Inflammatory macrophage treated with lipopolysaccharide for 1 hour (primary cell): ENCODE measurements around the gene IRX3.
A peak's percentile ranks its signal among the peaks of the same experiment; 100 is the strongest.
"Not testable (repeated sequence)": the region's sequence is repeated elsewhere in the genome, so short reads cannot be mapped to it uniquely, and the experiment has no call there.

Experiments used
- DNase-seq, 2 donors: peaks; one replicate each; pipeline ENCODE4 v3.0.0-alpha.2; 2020 to 2022

The IRX3 gene

GRCh38 chr16:54273566-54273965, 13.0 kb downstream of the IRX3 start:
- DNase-seq: no peak

GRCh38 chr16:54270711-54271110, 15.9 kb downstream of the IRX3 start:
- DNase-seq: no peak

DNA sequence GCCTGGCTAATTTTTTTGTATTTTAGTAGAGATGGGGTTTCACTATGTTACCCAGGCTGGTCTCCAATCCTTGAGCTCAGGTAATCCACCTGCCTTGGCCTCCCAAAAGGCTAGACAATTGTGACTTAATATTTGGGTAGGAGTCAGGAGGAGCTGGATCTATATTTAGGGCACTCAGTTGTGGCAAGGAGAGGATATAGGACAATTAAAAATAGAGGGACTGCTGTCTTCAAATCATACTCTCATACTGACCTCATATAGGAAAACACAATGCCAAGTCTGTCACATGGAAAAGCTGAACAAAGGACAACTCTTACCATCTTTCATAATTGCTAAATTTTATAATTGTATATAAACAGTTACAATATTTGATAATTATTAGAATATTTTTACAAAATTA, 17.1 kb downstream of the IRX3 start:
- DNase-seq: no peak

GRCh38 chr16:54268766-54269165, 17.8 kb downstream of the IRX3 start:
- DNase-seq: no peak

GRCh38 chr16:54268340-54268739, 18.2 kb downstream of the IRX3 start:
- DNase-seq: no peak

DNA sequence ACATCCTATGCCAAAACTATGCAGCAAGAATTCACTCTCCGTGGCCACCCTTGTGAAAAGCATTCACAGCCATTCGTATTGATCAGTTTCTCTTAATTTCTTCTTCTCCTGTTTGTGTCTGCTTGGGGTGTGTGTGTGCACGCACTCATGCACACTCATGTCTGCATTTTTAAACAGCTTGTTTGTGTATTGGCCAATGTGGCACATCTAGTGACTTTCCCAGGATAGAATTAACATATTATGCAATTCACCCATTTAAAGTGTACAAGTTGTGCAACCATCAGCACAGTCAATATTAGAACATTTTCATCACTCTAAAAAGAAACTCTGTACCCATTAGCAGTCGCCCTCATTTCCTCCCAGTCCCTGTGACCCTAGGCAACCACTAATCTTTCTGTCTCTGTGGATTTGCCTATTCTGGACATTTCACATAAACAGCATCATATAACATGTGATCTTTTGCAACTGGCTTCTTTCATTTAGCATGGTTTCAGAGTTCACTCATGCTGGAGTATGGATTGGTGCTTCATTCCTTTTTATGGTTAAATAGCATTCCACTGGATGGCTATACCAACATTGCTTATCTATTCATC, 20.1 kb downstream of the IRX3 start:
- DNase-seq: peak; percentile 36 to 47

GRCh38 chr16:54265575-54266107, 20.9 kb downstream of the IRX3 start:
- no peak for DNase-seq

GRCh38 chr16:54253118-54253517, 33.5 kb downstream of the IRX3 start:
- no peak for DNase-seq

GRCh38 chr16:54248863-54249710, 37.5 kb downstream of the IRX3 start:
- no peak for DNase-seq

DNA sequence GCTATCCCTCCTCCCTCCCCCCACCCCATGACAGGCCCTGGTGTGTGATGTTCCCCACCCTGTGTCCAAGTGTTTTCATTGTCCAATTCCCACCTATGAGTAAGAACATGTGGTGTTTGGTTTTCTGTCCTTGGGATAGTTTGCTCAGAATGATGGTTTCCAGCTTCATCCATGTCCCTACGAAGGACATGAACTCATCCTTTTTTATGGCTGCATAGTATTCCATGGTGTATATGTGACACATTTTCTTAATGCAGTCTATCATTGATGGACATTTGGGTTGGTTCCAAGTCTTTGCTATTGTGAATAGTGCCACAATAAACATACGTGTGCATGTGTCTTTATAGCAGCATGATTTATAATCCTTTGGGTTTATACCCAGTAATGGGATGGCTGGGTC, 38.9 kb downstream of the IRX3 start:
- not testable (repeated sequence) for DNase-seq

DNA sequence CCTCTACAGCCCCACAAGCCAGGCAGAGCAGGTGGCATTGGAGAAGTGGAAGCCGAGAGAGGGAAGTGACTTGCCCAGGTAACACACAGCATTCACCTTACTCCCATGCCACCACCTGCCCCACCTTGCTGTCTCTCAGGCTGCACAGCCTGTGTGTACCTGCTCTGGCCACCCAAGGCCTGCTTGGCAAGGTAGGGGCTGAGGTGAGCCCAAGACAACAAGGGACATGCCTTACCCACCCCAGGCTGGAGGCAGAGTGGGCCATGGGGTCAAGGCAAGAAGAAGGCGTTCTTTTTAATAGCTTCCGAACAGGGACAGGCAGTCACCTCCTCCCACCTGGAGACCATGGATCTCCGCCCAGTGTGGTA, 40.1 kb downstream of the IRX3 start:
- no peak for DNase-seq

DNA sequence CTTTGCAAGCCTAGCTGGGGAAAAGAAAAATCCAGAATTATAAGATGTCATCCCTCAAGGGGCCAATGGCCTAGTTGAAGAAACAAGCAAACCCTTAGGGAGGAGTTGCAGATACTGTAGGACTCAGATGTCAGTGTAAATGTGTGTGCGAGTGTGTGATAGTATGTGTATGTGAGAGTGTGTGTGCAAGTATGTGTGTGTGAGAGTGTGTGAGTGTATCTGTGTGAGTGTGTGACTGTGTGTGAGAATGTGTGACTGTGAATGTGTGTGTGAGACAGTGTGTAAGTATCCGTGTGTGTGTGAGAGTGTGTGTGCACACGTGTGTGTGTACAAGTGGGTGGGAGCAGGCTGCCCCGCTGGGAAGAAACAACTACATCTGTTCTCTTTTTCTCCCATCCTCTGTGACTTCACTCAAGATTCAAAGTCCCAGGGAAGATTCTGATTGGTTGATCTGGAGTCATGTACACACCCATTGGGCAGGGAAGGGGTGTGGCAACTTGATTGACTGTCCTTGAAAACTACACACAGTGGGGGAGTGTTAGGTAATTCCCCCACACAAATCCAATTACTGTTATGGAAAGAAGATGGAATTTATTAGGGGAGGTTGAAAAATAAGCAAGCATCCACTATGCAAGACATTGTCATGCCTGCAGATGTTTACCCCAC, 40.7 kb downstream of the IRX3 start:
- no peak for DNase-seq

DNA sequence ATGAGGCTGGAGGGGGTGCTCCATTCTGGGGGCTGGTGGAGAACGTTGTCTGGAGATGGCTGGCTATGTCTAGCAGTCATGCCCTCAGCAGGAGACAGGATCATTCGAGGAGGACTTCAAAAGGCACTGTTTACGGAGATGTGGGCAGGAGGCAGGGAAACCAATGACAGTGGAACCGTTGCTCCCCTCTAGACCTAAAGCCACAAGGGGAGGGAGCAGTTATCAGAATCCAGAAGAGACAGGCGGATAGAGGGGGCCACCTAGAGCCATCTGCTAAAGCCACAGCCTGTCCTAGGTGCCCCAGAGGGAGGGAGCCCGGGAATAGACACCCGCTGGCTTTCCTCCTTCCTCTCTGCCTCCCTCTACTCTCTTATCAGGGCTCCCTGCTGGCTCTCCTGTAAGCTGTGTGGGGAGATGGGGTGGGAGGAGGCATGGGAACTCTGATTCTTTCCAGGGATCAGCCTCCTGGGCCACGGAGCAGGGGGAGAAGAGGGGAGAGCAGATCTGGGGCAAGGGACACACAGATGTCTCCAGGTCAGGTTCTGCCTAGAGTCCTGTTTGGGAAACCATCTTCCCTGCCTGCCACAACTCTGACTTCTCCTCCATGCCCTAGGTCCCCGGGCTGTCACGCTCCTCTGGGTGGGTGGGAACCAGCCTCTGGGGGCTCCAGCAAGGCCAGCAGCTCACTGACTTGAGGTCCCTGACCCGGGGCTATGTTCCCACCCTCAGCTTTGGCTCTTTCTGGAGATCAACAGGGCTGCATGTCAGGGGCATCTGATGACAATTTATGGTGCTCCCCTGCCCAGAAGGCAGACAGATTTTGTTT, 42.3 kb downstream of the IRX3 start:
- DNase-seq: no peak

DNA sequence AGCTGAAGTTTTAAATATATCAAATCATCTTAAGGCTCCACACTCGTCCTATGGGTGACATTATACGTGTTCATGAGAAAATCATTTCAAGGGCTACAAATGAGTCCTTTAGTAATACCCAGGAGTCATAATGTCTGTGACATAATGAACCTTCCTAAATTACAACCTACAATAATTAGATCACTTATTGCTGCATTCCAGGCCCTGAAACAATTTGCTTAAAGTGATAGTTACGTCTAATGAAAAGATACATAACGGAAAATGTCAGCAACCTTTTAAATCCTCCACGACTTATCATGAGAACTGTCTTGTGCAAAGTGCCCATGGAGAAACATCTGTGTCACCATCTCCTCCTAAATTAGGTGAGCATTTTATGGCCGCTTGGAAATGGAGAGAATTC, 43.4 kb downstream of the IRX3 start:
- no peak for DNase-seq

DNA sequence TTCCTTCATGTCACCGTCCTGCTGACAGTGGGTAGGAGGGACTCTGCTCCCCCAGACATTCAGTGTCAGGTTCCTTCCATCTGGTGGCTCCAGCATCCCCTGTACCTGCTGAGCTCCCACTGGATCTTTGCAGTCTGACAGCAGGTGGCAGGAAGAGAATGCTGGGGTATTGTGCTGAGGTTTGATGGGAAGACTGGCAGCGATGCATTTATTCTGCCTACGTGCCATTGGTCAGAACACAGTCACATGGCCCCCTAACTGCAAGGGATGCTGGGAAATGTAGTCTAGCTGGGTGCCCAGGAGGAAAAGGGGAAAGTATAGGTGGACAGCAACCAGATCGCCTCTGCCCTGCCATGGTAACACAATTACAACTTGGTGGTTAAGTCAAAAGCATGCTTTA, 44.4 kb downstream of the IRX3 start:
- no peak for DNase-seq

- no peak for DNase-seq
Observed at GRCh38 chr16:54241525-54241924, 45.1 kb downstream of the IRX3 start.

- no peak for DNase-seq
Observed at GRCh38 chr16:54240271-54241129, 46.1 kb downstream of the IRX3 start.

DNA sequence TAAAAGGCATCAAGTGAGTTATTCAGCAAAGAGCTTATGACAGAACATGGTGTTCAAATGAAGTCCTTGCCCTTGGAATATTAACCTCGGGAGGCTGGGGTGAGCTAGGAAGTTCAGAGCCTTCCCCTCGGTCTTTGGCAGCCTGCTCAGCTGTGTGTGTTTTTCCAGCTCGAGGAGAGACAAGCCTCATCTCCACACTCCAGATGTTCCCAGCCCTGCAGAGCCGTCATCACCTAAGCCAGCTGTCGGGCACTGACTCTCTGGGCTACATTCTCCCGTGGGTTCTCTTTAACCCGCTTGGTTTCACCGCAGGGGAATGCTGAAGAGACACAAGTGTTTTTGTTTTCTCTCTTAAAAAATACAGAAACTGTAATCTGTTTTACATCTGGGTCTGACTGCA, 47.1 kb downstream of the IRX3 start:
- no peak for DNase-seq

DNA sequence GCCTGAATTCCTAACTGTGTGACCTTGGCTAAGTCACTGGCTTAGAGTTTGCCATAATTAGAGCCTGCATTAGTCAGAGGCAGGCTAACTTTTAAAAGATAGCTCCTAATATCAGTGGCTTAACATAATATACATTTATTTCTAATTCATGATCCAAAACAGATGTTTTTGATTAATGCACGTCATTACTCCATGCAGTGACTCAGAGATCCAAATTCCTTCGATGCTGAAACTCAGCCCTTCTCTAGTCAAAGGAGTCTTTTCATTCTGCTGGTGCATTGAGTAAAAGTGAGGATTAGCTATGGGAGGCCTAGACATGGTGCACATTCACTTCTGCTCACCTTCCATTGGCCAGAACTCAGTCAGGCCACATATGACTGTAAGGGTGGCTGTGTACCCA, 49.8 kb downstream of the IRX3 start:
- DNase-seq: no peak

GRCh38 chr16:54233615-54234014, 53.0 kb downstream of the IRX3 start:
- no peak for DNase-seq
